Testis (tissue), 2 donors: ENCODE data around the gene PPFIA4.

Experiments
- POLR2A ChIP-seq: fragments of 450-650 bp; IDR thresholded peaks from one replicate; pipeline ENCODE4 v1.6.1; 2017; ENCODE audit warnings: antibody characterized with exemption, mild to moderate bottlenecking, moderate library complexity
- TF ChIP-seq, protein P1 (sequence below), 3 experiments: fragments of 450-650 bp in 2 of 3; fragments of 200-600 bp in 1 of 3; sonication (generic) in 1 of 3; IDR thresholded peaks; one replicate each; pipeline ENCODE4 v1.5.1; 2016 to 2019; ENCODE audit warnings: antibody characterized with exemption in 3 of 3, mild to moderate bottlenecking in 2 of 3, moderate library complexity in 1 of 3

DNA sequence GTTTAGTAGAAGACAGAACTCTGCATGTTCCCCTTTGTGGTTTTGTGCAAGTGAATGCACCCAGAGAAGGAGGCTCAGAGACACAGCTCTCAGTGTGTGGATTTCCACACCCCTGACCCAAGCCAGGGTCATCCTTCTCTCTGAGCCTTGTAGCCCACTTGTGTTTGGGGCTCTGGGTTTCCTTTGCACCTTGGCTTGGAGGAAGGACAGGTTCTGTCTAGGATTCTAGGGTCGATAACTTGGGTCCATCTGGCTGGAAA is 32.3 kb downstream of the PPFIA4 start:
- TF ChIP-seq, protein P1, sequence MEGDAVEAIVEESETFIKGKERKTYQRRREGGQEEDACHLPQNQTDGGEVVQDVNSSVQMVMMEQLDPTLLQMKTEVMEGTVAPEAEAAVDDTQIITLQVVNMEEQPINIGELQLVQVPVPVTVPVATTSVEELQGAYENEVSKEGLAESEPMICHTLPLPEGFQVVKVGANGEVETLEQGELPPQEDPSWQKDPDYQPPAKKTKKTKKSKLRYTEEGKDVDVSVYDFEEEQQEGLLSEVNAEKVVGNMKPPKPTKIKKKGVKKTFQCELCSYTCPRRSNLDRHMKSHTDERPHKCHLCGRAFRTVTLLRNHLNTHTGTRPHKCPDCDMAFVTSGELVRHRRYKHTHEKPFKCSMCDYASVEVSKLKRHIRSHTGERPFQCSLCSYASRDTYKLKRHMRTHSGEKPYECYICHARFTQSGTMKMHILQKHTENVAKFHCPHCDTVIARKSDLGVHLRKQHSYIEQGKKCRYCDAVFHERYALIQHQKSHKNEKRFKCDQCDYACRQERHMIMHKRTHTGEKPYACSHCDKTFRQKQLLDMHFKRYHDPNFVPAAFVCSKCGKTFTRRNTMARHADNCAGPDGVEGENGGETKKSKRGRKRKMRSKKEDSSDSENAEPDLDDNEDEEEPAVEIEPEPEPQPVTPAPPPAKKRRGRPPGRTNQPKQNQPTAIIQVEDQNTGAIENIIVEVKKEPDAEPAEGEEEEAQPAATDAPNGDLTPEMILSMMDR (IDR thresholded peaks at IDR 0.05): no peak
- no peak for TF ChIP-seq POLR2A
